GM23248 (cell line): ENCODE data around the gene WTIP.

Experiments
- EZH2 ChIP-seq: fragments of 200-600 bp; sonication (generic); IDR thresholded peaks from 2 replicates; pipeline ENCODE4 v1.6.1; 2018; ENCODE audit warnings: antibody characterized with exemption, mild to moderate bottlenecking; ENCODE audit not compliant: insufficient read depth, poor library complexity, severe bottlenecking
- EZH2phosphoT487 ChIP-seq: fragments of 200-600 bp; sonication (generic); IDR thresholded peaks from 2 replicates; pipeline ENCODE4 v1.6.1; 2018; ENCODE audit warnings: antibody characterized with exemption, moderate library complexity, mild to moderate bottlenecking, low read depth; ENCODE audit not compliant: insufficient read depth

DNA sequence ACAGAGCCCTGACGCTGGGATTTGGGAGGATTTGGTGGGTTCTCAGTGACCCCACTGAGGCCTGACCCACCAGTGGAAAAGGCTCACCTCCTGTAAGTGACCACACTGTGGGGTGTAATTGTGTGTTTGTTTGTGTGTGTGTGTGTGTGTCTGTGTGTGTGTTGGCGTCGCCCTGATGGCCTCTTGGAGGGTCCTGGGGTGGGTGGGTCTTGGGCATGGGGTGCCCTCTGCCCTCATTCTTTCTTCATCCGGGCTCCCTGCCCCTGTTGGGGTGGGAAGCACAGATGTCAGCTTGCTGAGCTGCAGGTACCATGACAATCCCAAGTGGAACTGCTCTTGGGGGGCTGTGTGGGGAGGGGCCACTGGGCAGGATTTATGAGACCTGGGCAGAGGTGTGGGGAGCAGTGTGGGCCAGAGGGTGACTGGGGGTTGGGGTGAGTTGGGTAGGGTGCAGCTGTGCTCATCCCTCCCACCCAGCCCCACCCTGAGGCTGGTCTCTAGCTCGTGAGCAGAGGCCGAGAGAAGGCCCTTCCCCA is 22.8 kb downstream of the WTIP start:
- TF ChIP-seq EZH2 (no peak), EZH2phosphoT487 (no peak)
